Spleen (tissue), 13 donors: Measurements from ENCODE around the gene PCDH8. TPM values are rescaled to one million over a fixed set of nuclear protein-coding genes. Genes with fewer than 3 reads are reported as not detected.

Experiments
- DNase-seq: peaks from one replicate; pipeline ENCODE4 v3.0.0-alpha.2; 2020
- H3K27ac ChIP-seq, 8 donors: fragments of 200-600 bp; sonication (generic) in 7 of 8; 1 replicate in 4 of 8; 2 replicates in 4 of 8; pipeline versions ENCODE4 v1.5.0 to v1.8.0; 2016 to 2021; ENCODE audit warnings: inconsistent platforms in 4 of 8, mild to moderate bottlenecking in 4 of 8, moderate library complexity in 1 of 8
- H3K27me3 ChIP-seq, 7 donors: fragments of 200-600 bp; sonication (generic) in 6 of 7; replicated peaks in 1 of 7; 1 replicate in 4 of 7; 2 replicates in 3 of 7; pipeline versions ENCODE4 v1.5.0 to v1.8.0; 2016 to 2021; ENCODE audit warnings: inconsistent platforms in 3 of 7, mild to moderate bottlenecking in 1 of 7
- H3K36me3 ChIP-seq, 6 donors: fragments of 200-600 bp; sonication (generic) in 5 of 6; 1 replicate in 4 of 6; 2 replicates in 2 of 6; pipeline versions ENCODE4 v1.5.0 to v1.8.0; 2016 to 2021; ENCODE audit warnings: inconsistent platforms in 2 of 6
- H3K4me1 ChIP-seq, 6 donors: fragments of 200-600 bp; sonication (generic) in 5 of 6; 1 replicate in 3 of 6; 2 replicates in 3 of 6; pipeline versions ENCODE4 v1.5.0 to v1.8.0; 2016 to 2021; ENCODE audit warnings: inconsistent platforms in 3 of 6
- H3K4me3 ChIP-seq, 8 donors: fragments of 200-600 bp; sonication (generic) in 7 of 8; 1 replicate in 4 of 8; 2 replicates in 4 of 8; pipeline versions ENCODE4 v1.5.0 to v1.8.0; 2016 to 2021; ENCODE audit warnings: inconsistent platforms in 4 of 8, mild to moderate bottlenecking in 4 of 8, moderate library complexity in 2 of 8
- H3K9me3 ChIP-seq, 8 donors: fragments of 200-600 bp; sonication (generic) in 7 of 8; 1 replicate in 4 of 8; 2 replicates in 4 of 8; pipeline versions ENCODE4 v1.5.0 to v1.8.0; 2016 to 2021; ENCODE audit warnings: inconsistent platforms in 4 of 8
- CTCF ChIP-seq, 11 experiments: fragments of 200-600 bp in 7 of 11; fragments of 450-650 bp in 4 of 11; sonication (generic) in 4 of 11; IDR thresholded peaks in 8 of 11; conservative IDR thresholded peaks in 3 of 11; 1 replicate in 7 of 11; 2 replicates in 4 of 11; pipeline versions ENCODE4 v1.4.0 to v1.8.0; 2016 to 2021; ENCODE audit warnings: antibody characterized with exemption in 11 of 11, inconsistent platforms in 4 of 11, mild to moderate bottlenecking in 1 of 11
- POLR2A ChIP-seq, 3 donors: fragments of 450-650 bp; IDR thresholded peaks; one replicate each; pipeline ENCODE4 v1.5.1; 2017; ENCODE audit warnings: antibody characterized with exemption in 3 of 3, mild to moderate bottlenecking in 1 of 3
- POLR2AphosphoS5 ChIP-seq, 3 donors: sonication (generic); formaldehyde crosslinking; IDR thresholded peaks; one replicate each; pipeline ENCODE4 v1.5.1; 2017; ENCODE audit warnings: antibody characterized with exemption in 3 of 3
- WGBS, 5 donors: extraction: QIAGEN DNeasy Blood & Tissue Kit in 3 of 5; methylation state at CpG; one replicate each; pipeline versions ENCODE4 v1.1.5 to v1.1.7; 2013 to 2018; 5-methylcytosine and 5-hydroxymethylcytosine counted together
- intact Hi-C: fragments of 100-400 bp; cut with DNase I; formaldehyde crosslinking; loops from one replicate; pipeline ENCODE4 v1.15.0; 2023; ENCODE audit warnings: low total_unique reads
- long read RNA-seq, 2 donors: transcript quantifications; one replicate each; lab custom pipeline, GENCODE V29; 2026
- polyA plus RNA-seq, 3 donors: library from polyadenylated mRNA; stranded (reverse); fragments of 200-250 nt; gene quantifications; one replicate each; pipeline ENCODE4 v1.2.1, GENCODE V29; 2013
- total RNA-seq, 7 donors: library from RNA; depleted of rRNA in 3 of 7; stranded (reverse); fragments of >200 nt in 3 of 7; fragmentation: NEBNext Ultra II Directional in 4 of 7; extraction: Animal tissue kit (Norgen Biotek cat#: 25700) in 4 of 7; gene quantifications; one replicate each; pipeline versions ENCODE4 v1.1.0 to v1.2.1, GENCODE V29; 2016 to 2021
- donor health status: healthy with polysubstance abuse.
- donor health status: DM: no; HTN: no; CAD: no; lungs with moderate emphysema.
- donor health status: DM: no; HTN: no; CAD: no.
- donor health status: Bipolar disorder and iron deficiency.
- donor health status: healthy.
- donor health status: DM: no; HTN: no; CAD: no.
- donor health status: DM: yes; HTN: yes; CAD: no.

The PCDH8 gene
- not detected for total RNA-seq
- not detected for polyA plus RNA-seq
- long read RNA-seq, donor 1: 0 reads
- long read RNA-seq, donor 2: 0 reads

- intact Hi-C loops: no loop called here
- peak within 1 kb of the TSS in 2 of 8 donors; percentile 4 to 51 for H3K4me3 ChIP-seq
- H3K27ac ChIP-seq: no peak within 1 kb of the TSS
- peaks cover 9 to 64% (median 30%) of the 10 kb centered on the region in 6 donors for H3K4me1 ChIP-seq
- TF ChIP-seq CTCF (IDR thresholded peaks at IDR 0.05 in 8 of 11, conservative IDR thresholded peaks at IDR 0.05 in 3 of 11): no peak
- TF ChIP-seq POLR2A (IDR thresholded peaks at IDR 0.05): no peak
- no peak for TF ChIP-seq POLR2AphosphoS5 (IDR thresholded peaks at IDR 0.05)
- WGBS, 5 donors: 2 to 8% (median 7%) methylated on average over 41 of the region's 41 CpGs
- no peaks in the 10 kb centered on the region for H3K36me3 ChIP-seq
- peaks cover 0 to 39% (median 0%) of the 10 kb centered on the region in 8 donors for H3K9me3 ChIP-seq
- peaks cover 20 to 100% (median 88%) of the 10 kb centered on the region in 7 donors for H3K27me3 ChIP-seq
- no peak for DNase-seq
These were observed at the start of gene PCDH8 for GRCh38 chr13:52848455-52849195. Gene PCDH8 (minus strand): TSS chr13:52848640. CDS start chr13:52848436, 204 bp downstream.

DNA sequence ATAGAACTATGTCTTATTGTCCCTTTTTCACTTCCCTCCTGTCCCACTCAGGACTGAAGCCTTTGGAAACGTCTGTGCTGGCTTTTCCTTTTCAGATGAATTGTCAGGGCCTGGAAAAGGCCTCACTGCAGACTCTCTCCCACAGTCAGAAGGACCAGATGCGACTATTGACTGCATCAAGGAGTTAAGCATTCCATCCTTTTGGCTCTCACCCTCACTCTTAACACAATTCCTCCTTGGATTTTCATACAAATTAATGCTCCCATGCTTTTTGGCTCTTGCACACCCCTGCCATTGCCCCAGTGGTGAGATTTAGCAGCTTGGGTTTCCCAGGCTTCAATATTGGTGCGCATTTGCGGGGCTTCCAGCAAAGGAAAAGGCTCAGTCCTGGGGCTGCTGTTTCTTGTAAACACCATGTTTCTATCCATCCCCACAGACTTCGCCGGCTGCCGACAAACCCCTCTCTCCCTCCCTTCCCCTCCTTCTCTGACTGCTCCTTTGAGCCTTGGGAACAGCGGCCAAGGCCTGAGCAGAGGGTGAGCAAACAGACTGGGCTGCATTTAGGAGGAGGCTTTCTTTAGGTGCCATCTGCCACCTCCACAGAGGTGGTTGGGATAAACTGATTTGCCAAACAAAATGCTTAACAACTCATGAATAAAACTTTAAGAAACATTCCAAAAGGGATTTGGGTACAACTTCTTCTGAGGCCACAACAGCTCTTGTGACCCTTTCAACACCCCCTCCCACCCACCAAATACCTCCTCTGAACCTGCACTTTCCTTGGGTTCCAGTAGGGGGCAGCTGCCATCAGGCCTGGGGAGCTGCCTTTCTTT, 48.6 kb upstream of the PCDH8 start:
- no peaks in the 10 kb centered on the region for H3K27me3 ChIP-seq
- intact Hi-C loops: no loop called here
- DNase-seq: no peak
- WGBS, 5 donors: 53 to 65% (median 61%) methylated on average over 8 of the region's 8 CpGs
- H3K27ac ChIP-seq: no peak overlapping the region
- H3K9me3 ChIP-seq: no peaks in the 10 kb centered on the region
- peak in 9 of 11 experiments; percentile 12 to 66 (median 41) for TF ChIP-seq CTCF (IDR thresholded peaks at IDR 0.05 in 8 of 11, conservative IDR thresholded peaks at IDR 0.05 in 3 of 11)
- no peak for TF ChIP-seq POLR2A (IDR thresholded peaks at IDR 0.05)
- no peak for TF ChIP-seq POLR2AphosphoS5 (IDR thresholded peaks at IDR 0.05)
- no peaks in the 10 kb centered on the region for H3K4me1 ChIP-seq
- no peak overlapping the region for H3K4me3 ChIP-seq
- no peaks in the 10 kb centered on the region for H3K36me3 ChIP-seq

DNA sequence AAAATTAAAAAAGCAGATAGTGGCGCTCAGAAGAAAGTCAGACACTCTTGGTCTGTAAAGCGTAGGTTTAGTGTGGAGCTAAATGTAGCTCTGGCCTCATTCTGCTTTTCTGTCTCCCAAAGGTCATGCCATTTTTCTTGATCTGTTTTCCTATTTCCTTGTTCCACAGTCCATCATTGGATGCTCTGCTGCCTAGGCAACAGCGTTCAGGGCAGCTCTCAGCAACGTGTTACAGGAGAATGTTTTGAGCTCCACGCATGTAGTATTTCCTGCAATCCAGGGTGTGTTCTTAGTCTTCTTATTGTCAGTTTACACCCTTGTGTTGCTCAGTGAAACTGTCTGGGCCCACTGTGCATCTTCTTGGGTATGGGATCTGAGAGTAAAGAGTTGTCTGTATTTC, 46.0 kb upstream of the PCDH8 start:
- TF ChIP-seq CTCF (IDR thresholded peaks at IDR 0.05 in 8 of 11, conservative IDR thresholded peaks at IDR 0.05 in 3 of 11) (no peak), POLR2AphosphoS5 (IDR thresholded peaks at IDR 0.05) (no peak), POLR2A (IDR thresholded peaks at IDR 0.05) (no peak)
- Histone ChIP-seq H3K4me1 (no peaks in the 10 kb centered on the region), H3K4me3 (no peak overlapping the region), H3K27me3 (no peaks in the 10 kb centered on the region), H3K27ac (no peak overlapping the region), H3K9me3 (no peaks in the 10 kb centered on the region), H3K36me3 (no peaks in the 10 kb centered on the region)
- DNase-seq: no peak
- WGBS, 5 donors: 68 to 83% (median 78%) methylated on average over 5 of the region's 5 CpGs
- intact Hi-C loops: no loop called here

DNA sequence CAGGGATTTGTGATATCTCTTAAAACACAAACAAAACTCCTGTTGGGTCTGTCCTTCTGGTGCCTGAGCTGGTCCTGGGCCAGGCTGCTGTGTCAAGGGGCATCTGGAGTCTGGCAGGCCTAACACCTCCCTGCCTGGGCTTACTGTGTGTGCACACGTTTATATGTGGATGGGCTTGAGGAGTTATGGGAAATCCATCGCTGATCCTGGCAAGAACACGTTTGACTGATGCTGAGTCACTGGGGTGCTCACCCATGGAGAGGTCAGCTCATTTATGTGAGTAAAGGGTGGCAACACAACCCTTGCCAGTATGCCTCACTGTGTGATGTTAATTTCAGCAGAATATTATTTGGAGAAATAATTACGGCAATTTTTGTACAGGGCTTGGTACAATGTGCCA, 44.5 kb upstream of the PCDH8 start:
- TF ChIP-seq CTCF (IDR thresholded peaks at IDR 0.05 in 8 of 11, conservative IDR thresholded peaks at IDR 0.05 in 3 of 11) (no peak), POLR2A (IDR thresholded peaks at IDR 0.05) (no peak), POLR2AphosphoS5 (IDR thresholded peaks at IDR 0.05) (no peak)
- Histone ChIP-seq H3K4me1 (no peaks in the 10 kb centered on the region), H3K36me3 (no peaks in the 10 kb centered on the region), H3K27ac (no peak overlapping the region), H3K4me3 (no peak overlapping the region), H3K27me3 (no peaks in the 10 kb centered on the region), H3K9me3 (no peaks in the 10 kb centered on the region)
- no peak for DNase-seq
- intact Hi-C loops: no loop called here
- 66 to 83% (median 78%) methylated on average over 4 of the region's 4 CpGs for WGBS, 5 donors
